ENCODE measurements around the gene ARSG.

DNA sequence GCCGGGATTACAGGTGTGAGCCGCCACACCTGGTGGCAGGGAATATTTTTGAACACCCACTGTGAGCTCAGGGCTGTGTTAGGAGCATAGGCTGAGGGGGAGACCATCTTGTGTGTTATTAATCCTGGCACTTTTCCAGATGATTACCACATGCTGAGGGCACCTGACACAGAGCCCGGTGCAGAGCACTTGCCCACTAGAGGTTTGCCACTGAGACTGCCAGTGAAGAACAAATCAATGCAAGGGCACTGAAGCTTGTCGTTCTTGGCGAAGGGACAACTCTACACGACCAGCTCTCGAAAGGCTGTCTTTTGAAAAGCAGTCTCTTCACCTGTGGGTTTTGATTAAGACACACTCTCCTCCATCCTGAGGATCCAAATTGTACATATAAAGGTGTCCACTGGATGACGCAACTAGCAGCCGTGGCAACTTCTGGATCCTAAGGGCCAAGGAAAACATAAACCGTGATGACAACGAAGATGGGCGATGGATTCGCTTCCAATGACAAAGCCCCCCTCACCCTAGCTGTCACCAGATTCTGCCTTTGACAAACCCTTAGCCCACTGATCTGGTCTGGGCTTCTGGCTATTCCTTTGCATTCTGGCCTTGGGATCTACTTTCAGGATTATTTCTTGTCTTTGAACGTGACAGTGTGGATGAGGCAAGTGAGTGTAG, 137.3 kb downstream of the ARSG start:
- TF ChIP-seq, protein P1, sequence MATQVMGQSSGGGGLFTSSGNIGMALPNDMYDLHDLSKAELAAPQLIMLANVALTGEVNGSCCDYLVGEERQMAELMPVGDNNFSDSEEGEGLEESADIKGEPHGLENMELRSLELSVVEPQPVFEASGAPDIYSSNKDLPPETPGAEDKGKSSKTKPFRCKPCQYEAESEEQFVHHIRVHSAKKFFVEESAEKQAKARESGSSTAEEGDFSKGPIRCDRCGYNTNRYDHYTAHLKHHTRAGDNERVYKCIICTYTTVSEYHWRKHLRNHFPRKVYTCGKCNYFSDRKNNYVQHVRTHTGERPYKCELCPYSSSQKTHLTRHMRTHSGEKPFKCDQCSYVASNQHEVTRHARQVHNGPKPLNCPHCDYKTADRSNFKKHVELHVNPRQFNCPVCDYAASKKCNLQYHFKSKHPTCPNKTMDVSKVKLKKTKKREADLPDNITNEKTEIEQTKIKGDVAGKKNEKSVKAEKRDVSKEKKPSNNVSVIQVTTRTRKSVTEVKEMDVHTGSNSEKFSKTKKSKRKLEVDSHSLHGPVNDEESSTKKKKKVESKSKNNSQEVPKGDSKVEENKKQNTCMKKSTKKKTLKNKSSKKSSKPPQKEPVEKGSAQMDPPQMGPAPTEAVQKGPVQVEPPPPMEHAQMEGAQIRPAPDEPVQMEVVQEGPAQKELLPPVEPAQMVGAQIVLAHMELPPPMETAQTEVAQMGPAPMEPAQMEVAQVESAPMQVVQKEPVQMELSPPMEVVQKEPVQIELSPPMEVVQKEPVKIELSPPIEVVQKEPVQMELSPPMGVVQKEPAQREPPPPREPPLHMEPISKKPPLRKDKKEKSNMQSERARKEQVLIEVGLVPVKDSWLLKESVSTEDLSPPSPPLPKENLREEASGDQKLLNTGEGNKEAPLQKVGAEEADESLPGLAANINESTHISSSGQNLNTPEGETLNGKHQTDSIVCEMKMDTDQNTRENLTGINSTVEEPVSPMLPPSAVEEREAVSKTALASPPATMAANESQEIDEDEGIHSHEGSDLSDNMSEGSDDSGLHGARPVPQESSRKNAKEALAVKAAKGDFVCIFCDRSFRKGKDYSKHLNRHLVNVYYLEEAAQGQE (IDR thresholded peaks at IDR 0.05; ENCODE audit: borderline replicate concordance): no peak
- TF ChIP-seq, protein P2, sequence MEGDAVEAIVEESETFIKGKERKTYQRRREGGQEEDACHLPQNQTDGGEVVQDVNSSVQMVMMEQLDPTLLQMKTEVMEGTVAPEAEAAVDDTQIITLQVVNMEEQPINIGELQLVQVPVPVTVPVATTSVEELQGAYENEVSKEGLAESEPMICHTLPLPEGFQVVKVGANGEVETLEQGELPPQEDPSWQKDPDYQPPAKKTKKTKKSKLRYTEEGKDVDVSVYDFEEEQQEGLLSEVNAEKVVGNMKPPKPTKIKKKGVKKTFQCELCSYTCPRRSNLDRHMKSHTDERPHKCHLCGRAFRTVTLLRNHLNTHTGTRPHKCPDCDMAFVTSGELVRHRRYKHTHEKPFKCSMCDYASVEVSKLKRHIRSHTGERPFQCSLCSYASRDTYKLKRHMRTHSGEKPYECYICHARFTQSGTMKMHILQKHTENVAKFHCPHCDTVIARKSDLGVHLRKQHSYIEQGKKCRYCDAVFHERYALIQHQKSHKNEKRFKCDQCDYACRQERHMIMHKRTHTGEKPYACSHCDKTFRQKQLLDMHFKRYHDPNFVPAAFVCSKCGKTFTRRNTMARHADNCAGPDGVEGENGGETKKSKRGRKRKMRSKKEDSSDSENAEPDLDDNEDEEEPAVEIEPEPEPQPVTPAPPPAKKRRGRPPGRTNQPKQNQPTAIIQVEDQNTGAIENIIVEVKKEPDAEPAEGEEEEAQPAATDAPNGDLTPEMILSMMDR (IDR thresholded peaks at IDR 0.05; ENCODE audit: poor library complexity, severe bottlenecking): no peak
- no peak for TF ChIP-seq POLR2AphosphoS5 (IDR thresholded peaks at IDR 0.05)
- TF ChIP-seq EZH2 (IDR thresholded peaks at IDR 0.05; ENCODE audit: borderline replicate concordance, insufficient read depth, low read length, poor library complexity, severe bottlenecking): no peak
- TF ChIP-seq MXI1 (conservative IDR thresholded peaks at IDR 0.05; ENCODE audit: poor library complexity, severe bottlenecking): no peak
- no peak for TF ChIP-seq RAD21 (conservative IDR thresholded peaks at IDR 0.05)
- no peak for TF ChIP-seq EP300 (conservative IDR thresholded peaks at IDR 0.05; ENCODE audit: poor library complexity, severe bottlenecking)
- TF ChIP-seq TAF1 (IDR thresholded peaks at IDR 0.05; ENCODE audit: low read depth): no peak
